Lower leg skin (tissue), 4 donors: Measurements from ENCODE around the gene CCDC39. TPM values are rescaled to one million over a fixed set of nuclear protein-coding genes. Genes with fewer than 3 reads are reported as not detected.

Source experiments
- DNase-seq, 2 donors: peaks; one replicate each; pipeline ENCODE4 v3.0.0-alpha.2; 2019; ENCODE audit warnings: low spot score in 2 of 2
- H3K4me3 ChIP-seq: fragments of 200-600 bp; sonication (generic); 2 replicates; pipeline ENCODE4 v1.5.1; 2017; ENCODE audit warnings: mild to moderate bottlenecking, low read depth; ENCODE audit not compliant: poor library complexity, severe bottlenecking
- POLR2A ChIP-seq, 2 donors: fragments of 450-650 bp; IDR thresholded peaks; one replicate each; pipeline ENCODE4 v1.6.1; 2016 to 2017; ENCODE audit warnings: antibody characterized with exemption in 2 of 2, mild to moderate bottlenecking in 1 of 2, moderate library complexity in 1 of 2
- WGBS, 2 donors: methylation state at CpG; one replicate each; pipeline ENCODE4 v1.1.5; 2018; 5-methylcytosine and 5-hydroxymethylcytosine counted together
- intact Hi-C: fragments of 100-400 bp; cut with DNase I; formaldehyde crosslinking; loops from one replicate; pipeline ENCODE4 v1.15.0; 2023; ENCODE audit warnings: low total_unique reads
- total RNA-seq, 4 donors: library from RNA; depleted of rRNA; stranded (reverse); fragments of >200 nt; gene quantifications; one replicate each; pipeline ENCODE4 v1.1.0, GENCODE V29; 2016
- TF ChIP-seq, protein P1 (sequence below), 3 donors: fragments of 450-650 bp; IDR thresholded peaks; one replicate each; pipeline ENCODE4 v1.5.1; 2016; ENCODE audit warnings: antibody characterized with exemption in 3 of 3, mild to moderate bottlenecking in 3 of 3, moderate library complexity in 2 of 3

Gene CCDC39
- total RNA-seq, 4 donors from 2014 or later, result 0.13 TPM; not detected in 3

DNA sequence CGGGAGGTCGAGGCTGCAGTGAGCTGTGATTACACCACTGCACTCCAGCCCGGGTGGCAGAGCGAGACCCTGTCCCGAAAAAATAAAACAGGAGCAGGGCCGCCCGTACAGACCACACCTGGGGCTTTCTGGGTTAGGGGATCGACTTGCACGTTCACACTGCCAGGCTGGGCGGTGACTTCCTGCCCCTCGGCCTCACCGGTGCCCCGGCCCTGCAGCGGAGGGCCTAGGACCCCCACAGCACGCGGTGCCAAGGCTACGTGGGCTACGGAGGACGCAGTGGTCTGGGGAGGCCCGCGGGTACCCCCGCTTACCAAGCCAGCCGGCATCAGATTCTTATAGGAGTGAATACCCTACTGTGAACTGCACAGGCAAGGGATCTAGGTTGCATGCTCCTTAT is 88.9 kb downstream of the CCDC39 start:
- intact Hi-C loops, result no loop called here
- no peak for DNase-seq
- 90 to 94% methylated on average over 23 of the region's 23 CpGs for WGBS, 2 donors
- TF ChIP-seq POLR2A (IDR thresholded peaks at IDR 0.05), result no peak
- TF ChIP-seq, protein P1, sequence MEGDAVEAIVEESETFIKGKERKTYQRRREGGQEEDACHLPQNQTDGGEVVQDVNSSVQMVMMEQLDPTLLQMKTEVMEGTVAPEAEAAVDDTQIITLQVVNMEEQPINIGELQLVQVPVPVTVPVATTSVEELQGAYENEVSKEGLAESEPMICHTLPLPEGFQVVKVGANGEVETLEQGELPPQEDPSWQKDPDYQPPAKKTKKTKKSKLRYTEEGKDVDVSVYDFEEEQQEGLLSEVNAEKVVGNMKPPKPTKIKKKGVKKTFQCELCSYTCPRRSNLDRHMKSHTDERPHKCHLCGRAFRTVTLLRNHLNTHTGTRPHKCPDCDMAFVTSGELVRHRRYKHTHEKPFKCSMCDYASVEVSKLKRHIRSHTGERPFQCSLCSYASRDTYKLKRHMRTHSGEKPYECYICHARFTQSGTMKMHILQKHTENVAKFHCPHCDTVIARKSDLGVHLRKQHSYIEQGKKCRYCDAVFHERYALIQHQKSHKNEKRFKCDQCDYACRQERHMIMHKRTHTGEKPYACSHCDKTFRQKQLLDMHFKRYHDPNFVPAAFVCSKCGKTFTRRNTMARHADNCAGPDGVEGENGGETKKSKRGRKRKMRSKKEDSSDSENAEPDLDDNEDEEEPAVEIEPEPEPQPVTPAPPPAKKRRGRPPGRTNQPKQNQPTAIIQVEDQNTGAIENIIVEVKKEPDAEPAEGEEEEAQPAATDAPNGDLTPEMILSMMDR (IDR thresholded peaks at IDR 0.05), result no peak
- no peak overlapping the region for H3K4me3 ChIP-seq

DNA sequence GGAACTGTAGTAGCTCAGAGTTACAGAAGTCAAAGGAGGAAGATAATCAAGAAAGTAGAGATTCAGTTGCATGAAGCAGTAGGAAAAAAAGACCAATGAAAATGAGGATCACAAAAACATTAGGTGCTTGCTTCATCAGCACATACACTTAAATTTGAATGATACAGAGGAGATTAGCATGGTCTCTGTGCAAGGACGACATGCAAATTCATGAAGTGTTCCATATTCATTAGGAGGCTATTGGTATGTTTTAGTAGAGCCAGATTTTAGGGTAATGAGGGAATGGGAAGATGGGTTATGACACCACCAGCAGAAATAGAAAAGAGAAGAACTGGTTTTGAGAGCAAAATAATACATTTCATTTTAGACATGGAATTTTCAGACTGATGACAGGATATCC is 98.4 kb downstream of the CCDC39 start:
- no peak overlapping the region for H3K4me3 ChIP-seq
- TF ChIP-seq, protein P1 (IDR thresholded peaks at IDR 0.05), result no peak
- no peak for TF ChIP-seq POLR2A (IDR thresholded peaks at IDR 0.05)
- intact Hi-C loops, result no loop called here
- WGBS, 2 donors, result 88 to 92% methylated on average over 1 of the region's 1 CpG
- DNase-seq, result no peak

DNA sequence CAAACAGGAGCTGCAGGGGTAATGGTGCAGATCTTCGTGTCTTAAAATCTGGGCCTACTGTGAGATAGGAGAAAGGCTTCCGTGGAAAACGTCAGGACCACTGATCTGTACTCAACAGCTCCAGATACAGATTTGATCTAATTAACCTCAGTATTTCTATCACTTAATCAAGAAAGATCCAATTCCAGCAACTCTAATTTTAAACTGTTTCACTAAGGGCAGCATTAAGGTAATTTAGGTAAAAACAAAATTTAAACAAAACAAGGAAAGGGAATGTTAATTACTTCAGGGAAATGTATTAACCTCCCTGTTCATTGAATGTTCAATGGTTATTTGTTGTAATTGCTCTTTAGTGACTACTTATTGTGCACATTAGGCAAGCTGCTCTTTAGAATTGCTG is 103.7 kb downstream of the CCDC39 start:
- no peak overlapping the region for H3K4me3 ChIP-seq
- 77% methylated on average over 3 of the region's 3 CpGs for WGBS, 2 donors
- DNase-seq, result no peak
- intact Hi-C loops, result no loop called here
- TF ChIP-seq, protein P1 (IDR thresholded peaks at IDR 0.05), result no peak
- no peak for TF ChIP-seq POLR2A (IDR thresholded peaks at IDR 0.05)

DNA sequence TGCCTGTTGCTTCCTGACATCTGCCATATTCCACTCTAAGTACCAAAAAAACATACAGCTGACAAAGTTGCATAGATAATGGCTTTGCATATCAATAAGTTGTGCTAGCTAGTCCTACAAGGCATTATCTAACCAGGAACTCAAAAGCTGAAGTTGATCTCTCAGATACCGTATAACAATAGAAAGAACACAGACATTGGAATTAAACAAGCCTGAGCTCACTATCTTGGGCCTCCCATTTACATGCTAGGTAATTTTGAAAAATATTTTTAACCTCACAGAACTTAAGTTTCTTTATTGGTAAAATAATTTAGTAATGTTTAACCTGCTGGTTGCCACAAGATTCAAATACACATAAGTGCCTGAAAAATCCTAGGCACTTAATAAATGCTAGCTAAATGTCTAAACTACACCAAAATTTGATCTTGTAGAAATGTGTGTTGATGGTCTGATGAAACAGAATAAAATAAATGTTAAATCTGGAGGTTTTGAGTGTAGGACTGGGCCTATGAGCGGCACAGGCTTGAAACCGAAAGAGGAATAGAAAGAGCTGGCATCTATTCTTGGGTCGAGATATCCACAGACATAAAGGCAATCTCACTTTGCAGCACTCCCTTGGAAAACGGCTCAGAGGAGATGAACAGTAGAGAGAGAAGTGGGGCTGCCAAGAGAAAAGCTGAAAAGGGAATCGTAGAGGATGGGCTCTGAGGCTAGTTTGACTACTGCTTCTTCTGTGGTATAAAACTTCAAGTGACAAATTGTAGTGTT is 107.3 kb downstream of the CCDC39 start:
- 75 to 85% methylated on average over 6 of the region's 6 CpGs for WGBS, 2 donors
- DNase-seq, result no peak
- H3K4me3 ChIP-seq, result no peak overlapping the region
- TF ChIP-seq POLR2A (IDR thresholded peaks at IDR 0.05), result no peak
- TF ChIP-seq, protein P1 (IDR thresholded peaks at IDR 0.05), result no peak
- intact Hi-C loops, result no loop called here

DNA sequence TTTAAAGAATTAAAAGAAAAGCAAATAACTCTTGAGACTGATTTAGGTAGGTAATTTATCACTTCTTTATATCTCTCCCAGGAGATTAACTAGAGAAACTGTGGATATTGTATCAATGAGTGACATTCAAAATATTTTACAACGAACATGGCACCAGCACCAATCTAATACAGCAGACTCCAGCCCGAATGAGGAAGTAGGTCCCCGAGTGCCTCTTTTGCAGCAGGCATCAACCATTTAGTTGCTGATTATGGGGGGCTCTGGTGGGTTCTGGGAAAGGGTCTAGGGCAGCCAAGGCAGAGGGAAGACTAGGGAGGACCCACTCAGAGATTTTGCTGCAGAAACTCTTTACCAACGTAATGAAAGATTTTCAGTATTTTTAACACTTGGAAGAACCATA is 109.1 kb downstream of the CCDC39 start:
- no peak for TF ChIP-seq POLR2A (IDR thresholded peaks at IDR 0.05)
- TF ChIP-seq, protein P1 (IDR thresholded peaks at IDR 0.05), result no peak
- no peak for DNase-seq
- H3K4me3 ChIP-seq, result no peak overlapping the region
- WGBS, 2 donors, result 79 to 80% methylated on average over 4 of the region's 4 CpGs
- intact Hi-C loops, result no loop called here

DNA sequence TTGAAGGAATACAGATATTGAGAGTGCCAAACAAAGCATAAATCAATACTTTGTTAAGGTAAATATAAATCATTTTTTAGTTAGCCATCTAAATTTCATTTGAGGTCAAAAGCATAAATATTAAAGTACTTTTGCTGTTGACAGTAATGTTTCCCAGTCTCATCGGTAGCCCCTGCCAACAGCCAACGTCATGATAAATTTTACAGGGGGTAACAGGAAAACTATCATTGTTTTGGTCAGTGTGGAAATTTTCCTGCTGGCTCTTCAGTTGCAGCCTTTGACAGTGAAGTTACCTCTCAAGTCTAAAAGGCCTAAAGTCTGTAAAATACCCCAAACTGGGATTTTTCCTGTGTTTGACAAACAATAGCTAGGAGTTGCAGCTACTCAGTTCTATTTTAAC is 114.6 kb downstream of the CCDC39 start:
- peak in 1 of 2 donors; percentile 37 for DNase-seq
- intact Hi-C loops, result no loop called here
- WGBS, 2 donors, result 60 to 65% methylated on average over 2 of the region's 2 CpGs
- no peak overlapping the region for H3K4me3 ChIP-seq
- no peak for TF ChIP-seq POLR2A (IDR thresholded peaks at IDR 0.05)
- TF ChIP-seq, protein P1 (IDR thresholded peaks at IDR 0.05), result no peak
